SJCRH30 (cell line): Measurements from ENCODE around the gene STXBP5L. TPM values are rescaled to one million over a fixed set of nuclear protein-coding genes. Genes with fewer than 3 reads are reported as not detected.
"Not testable (repeated sequence)": the region's sequence is repeated elsewhere in the genome, so short reads cannot be mapped to it uniquely, and the experiment has no call there.

Source experiments
- DNase-seq, 2 experiments: peaks; one replicate each; pipeline ENCODE4 v3.0.0-alpha.2; 2015 to 2020
- H3K27ac ChIP-seq: fragments of 250-450 bp; sonication (Bioruptor Pico); 2 replicates; pipeline ENCODE4 v1.5.1; 2020; ENCODE audit warnings: mild to moderate bottlenecking, moderate library complexity
- H3K27me3 ChIP-seq: fragments of 250-450 bp; sonication (Bioruptor Pico); 2 replicates; pipeline ENCODE4 v1.5.1; 2020; ENCODE audit warnings: mild to moderate bottlenecking, moderate library complexity
- H3K36me3 ChIP-seq: fragments of 250-450 bp; sonication (Bioruptor Pico); 2 replicates; pipeline ENCODE4 v1.5.1; 2020; ENCODE audit warnings: mild to moderate bottlenecking, moderate library complexity
- H3K4me1 ChIP-seq: fragments of 250-450 bp; sonication (Bioruptor Pico); 2 replicates; pipeline ENCODE4 v1.5.1; 2020; ENCODE audit warnings: mild to moderate bottlenecking, moderate library complexity
- H3K4me3 ChIP-seq: fragments of 250-450 bp; sonication (Bioruptor Pico); 2 replicates; pipeline ENCODE4 v1.5.1; 2020; ENCODE audit warnings: mild to moderate bottlenecking, moderate library complexity
- H3K9me3 ChIP-seq: fragments of 250-450 bp; sonication (Bioruptor Pico); replicated peaks from 2 replicates; pipeline ENCODE4 v1.5.1; 2020; ENCODE audit warnings: mild to moderate bottlenecking, moderate library complexity
- total RNA-seq: library from RNA; depleted of rRNA; stranded (reverse); fragments of >200 nt; shearing (Covaris generic); gene quantifications from 2 replicates; pipeline ENCODE4 v1.2.3, GENCODE V29; 2014

The STXBP5L gene
- total RNA-seq, 1 experiment from 2014 or later: 1.3 TPM

- not testable (repeated sequence) for H3K4me3 ChIP-seq, H3K9me3 ChIP-seq, DNase-seq, H3K36me3 ChIP-seq, H3K27me3 ChIP-seq, H3K27ac ChIP-seq, H3K4me1 ChIP-seq
These were observed 490.0 kb downstream of the STXBP5L start for GRCh38 chr3:121398051-121398450.

GRCh38 chr3:121399820-121400219 lies 491.8 kb downstream of the STXBP5L start:
- no peaks in the 10 kb centered on the region for H3K4me1 ChIP-seq
- H3K27ac ChIP-seq: no peak overlapping the region
- H3K4me3 ChIP-seq: no peak overlapping the region
- H3K27me3 ChIP-seq: no peaks in the 10 kb centered on the region
- H3K9me3 ChIP-seq: no peaks in the 10 kb centered on the region
- H3K36me3 ChIP-seq: no peaks in the 10 kb centered on the region
- DNase-seq: no peak

- H3K27ac ChIP-seq: no peak overlapping the region
- H3K4me1 ChIP-seq: no peaks in the 10 kb centered on the region
- H3K27me3 ChIP-seq: no peaks in the 10 kb centered on the region
- DNase-seq: no peak
- H3K4me3 ChIP-seq: no peak overlapping the region
- no peaks in the 10 kb centered on the region for H3K9me3 ChIP-seq
- no peaks in the 10 kb centered on the region for H3K36me3 ChIP-seq
These were observed 497.6 kb downstream of the STXBP5L start for GRCh38 chr3:121405631-121406030.

- Histone ChIP-seq H3K27me3 (no peaks in the 10 kb centered on the region), H3K4me1 (no peaks in the 10 kb centered on the region), H3K27ac (no peak overlapping the region), H3K9me3 (no peaks in the 10 kb centered on the region), H3K36me3 (no peaks in the 10 kb centered on the region), H3K4me3 (no peak overlapping the region)
- DNase-seq: no peak
These were observed 503.5 kb downstream of the STXBP5L start for GRCh38 chr3:121411523-121411922.

GRCh38 chr3:121414924-121415323 lies 506.9 kb downstream of the STXBP5L start:
- no peak overlapping the region for H3K27ac ChIP-seq
- no peaks in the 10 kb centered on the region for H3K9me3 ChIP-seq
- no peaks in the 10 kb centered on the region for H3K36me3 ChIP-seq
- no peaks in the 10 kb centered on the region for H3K4me1 ChIP-seq
- H3K4me3 ChIP-seq: no peak overlapping the region
- H3K27me3 ChIP-seq: no peaks in the 10 kb centered on the region
- DNase-seq: no peak

- Histone ChIP-seq H3K27me3 (no peaks in the 10 kb centered on the region), H3K27ac (no peak overlapping the region), H3K9me3 (no peaks in the 10 kb centered on the region), H3K4me3 (no peak overlapping the region), H3K36me3 (no peaks in the 10 kb centered on the region), H3K4me1 (no peaks in the 10 kb centered on the region)
- no peak for DNase-seq
These were observed 510.2 kb downstream of the STXBP5L start for GRCh38 chr3:121418182-121418581.

GRCh38 chr3:121424549-121424948 lies 516.5 kb downstream of the STXBP5L start:
- no peaks in the 10 kb centered on the region for H3K27me3 ChIP-seq
- no peaks in the 10 kb centered on the region for H3K4me1 ChIP-seq
- no peak for DNase-seq
- peaks cover 33% of the 10 kb centered on the region for H3K36me3 ChIP-seq
- no peaks in the 10 kb centered on the region for H3K9me3 ChIP-seq
- no peak overlapping the region for H3K27ac ChIP-seq
- no peak overlapping the region for H3K4me3 ChIP-seq

- Histone ChIP-seq H3K4me3 (no peak overlapping the region), H3K27me3 (no peaks in the 10 kb centered on the region), H3K9me3 (no peaks in the 10 kb centered on the region), H3K36me3 (peaks cover 72% of the 10 kb centered on the region), H3K4me1 (no peaks in the 10 kb centered on the region), H3K27ac (no peak overlapping the region)
- DNase-seq: no peak
These were observed 522.7 kb downstream of the STXBP5L start for GRCh38 chr3:121430664-121431215.

- peaks cover 76% of the 10 kb centered on the region for H3K36me3 ChIP-seq
- H3K9me3 ChIP-seq: no peaks in the 10 kb centered on the region
- H3K4me3 ChIP-seq: no peak overlapping the region
- H3K27me3 ChIP-seq: no peaks in the 10 kb centered on the region
- DNase-seq: no peak
- H3K27ac ChIP-seq: no peak overlapping the region
- H3K4me1 ChIP-seq: no peaks in the 10 kb centered on the region
These were observed 523.9 kb downstream of the STXBP5L start for GRCh38 chr3:121431726-121432517.

GRCh38 chr3:121436074-121436473 lies 528.1 kb downstream of the STXBP5L start:
- Histone ChIP-seq H3K27me3 (no peaks in the 10 kb centered on the region), H3K36me3 (peaks cover 72% of the 10 kb centered on the region), H3K4me1 (no peaks in the 10 kb centered on the region), H3K4me3 (no peak overlapping the region), H3K9me3 (no peaks in the 10 kb centered on the region), H3K27ac (no peak overlapping the region)
- no peak for DNase-seq

- Histone ChIP-seq H3K27ac (no peak overlapping the region), H3K36me3 (peaks cover 71% of the 10 kb centered on the region), H3K27me3 (no peaks in the 10 kb centered on the region), H3K9me3 (no peaks in the 10 kb centered on the region), H3K4me1 (no peaks in the 10 kb centered on the region), H3K4me3 (no peak overlapping the region)
- DNase-seq: no peak
These were observed 528.6 kb downstream of the STXBP5L start for GRCh38 chr3:121436641-121437040.

GRCh38 chr3:121443456-121443855 lies 535.5 kb downstream of the STXBP5L start:
- Histone ChIP-seq H3K4me3 (no peak overlapping the region), H3K9me3 (no peaks in the 10 kb centered on the region), H3K27ac (no peak overlapping the region), H3K36me3 (peaks cover 71% of the 10 kb centered on the region), H3K4me1 (no peaks in the 10 kb centered on the region), H3K27me3 (no peaks in the 10 kb centered on the region)
- no peak for DNase-seq

- H3K4me3 ChIP-seq, H3K27me3 ChIP-seq, H3K27ac ChIP-seq, DNase-seq, H3K4me1 ChIP-seq, H3K9me3 ChIP-seq: not testable (repeated sequence)
- H3K36me3 ChIP-seq: peaks cover 45% of the 10 kb centered on the region
These were observed 543.7 kb downstream of the STXBP5L start for GRCh38 chr3:121451752-121452151.

- Histone ChIP-seq H3K27me3 (no peaks in the 10 kb centered on the region), H3K4me3 (no peak overlapping the region), H3K4me1 (peaks cover 7% of the 10 kb centered on the region; the same call in 1 of the 2 replicates), H3K9me3 (no peaks in the 10 kb centered on the region; the same call in 1 of the 2 replicates), H3K36me3 (peaks cover 65% of the 10 kb centered on the region), H3K27ac (no peak overlapping the region)
- no peak for DNase-seq
These were observed 554.6 kb downstream of the STXBP5L start for GRCh38 chr3:121462565-121462964.

- H3K9me3 ChIP-seq: no peaks in the 10 kb centered on the region; the same call in 1 of the 2 replicates
- no peak overlapping the region for H3K4me3 ChIP-seq
- no peaks in the 10 kb centered on the region for H3K27me3 ChIP-seq
- DNase-seq: no peak
- H3K27ac ChIP-seq: no peak overlapping the region
- peaks cover 71% of the 10 kb centered on the region for H3K36me3 ChIP-seq
- peaks cover 7% of the 10 kb centered on the region; the same call in 1 of the 2 replicates for H3K4me1 ChIP-seq
These were observed 555.7 kb downstream of the STXBP5L start for GRCh38 chr3:121463745-121464144.

GRCh38 chr3:121467085-121467484 lies 559.1 kb downstream of the STXBP5L start:
- Histone ChIP-seq H3K9me3 (no peaks in the 10 kb centered on the region), H3K36me3 (peaks cover 83% of the 10 kb centered on the region), H3K27me3 (no peaks in the 10 kb centered on the region), H3K27ac (peak overlapping the region; percentile 47), H3K4me3 (no peak overlapping the region), H3K4me1 (peaks cover 7% of the 10 kb centered on the region; the same call in 1 of the 2 replicates)
- peak in 1 of 2 experiments; percentile 65 for DNase-seq
